Fibroblast of peridontal ligament (primary cell): Measurements from ENCODE around the gene ATE1.

Experiments used
- DNase-seq: peaks from one replicate; pipeline ENCODE4 v3.0.0-alpha.2; 2010; ENCODE audit errors: extremely low read depth

Gene ATE1

DNA sequence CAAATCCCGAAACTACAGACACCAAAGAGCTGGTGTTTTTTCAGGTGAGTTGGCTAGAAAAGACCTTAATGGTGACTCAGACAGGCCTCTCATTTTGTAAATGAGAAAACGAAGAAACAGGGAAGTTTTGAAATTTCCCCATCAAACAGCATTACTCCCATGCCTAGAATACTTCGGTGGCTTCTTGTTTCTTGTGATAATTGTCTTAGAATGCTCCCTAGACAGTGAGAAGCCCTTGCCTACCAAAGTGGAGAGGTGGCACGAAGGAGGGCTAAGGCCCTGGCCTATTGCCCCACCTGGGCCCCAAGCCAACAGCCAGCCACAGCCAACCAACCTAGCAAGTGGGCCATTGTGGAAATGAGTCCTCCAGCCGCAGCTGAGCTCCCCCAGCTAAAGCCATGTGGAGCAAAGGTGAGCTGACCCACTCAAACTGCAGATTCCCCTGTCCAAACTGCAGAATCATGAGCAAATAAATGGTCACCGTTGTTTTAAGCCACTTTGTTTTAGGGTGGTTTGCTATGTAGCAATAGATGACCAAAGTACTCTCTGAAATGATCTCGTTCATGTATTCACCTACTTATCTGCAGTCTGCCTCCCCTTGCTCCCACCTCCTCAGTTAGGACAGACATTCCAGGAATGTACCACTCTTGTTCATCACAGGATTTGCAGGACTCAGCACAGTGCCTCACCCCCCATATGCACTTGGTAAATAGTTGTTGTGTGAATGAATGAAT, 231.9 kb downstream of the ATE1 start:
- no peak for DNase-seq

GRCh38 chr10:121694966-121695643, 232.7 kb downstream of the ATE1 start:
- DNase-seq: no peak

- no peak for DNase-seq
These were observed 233.4 kb downstream of the ATE1 start for GRCh38 chr10:121694327-121694965.

DNA sequence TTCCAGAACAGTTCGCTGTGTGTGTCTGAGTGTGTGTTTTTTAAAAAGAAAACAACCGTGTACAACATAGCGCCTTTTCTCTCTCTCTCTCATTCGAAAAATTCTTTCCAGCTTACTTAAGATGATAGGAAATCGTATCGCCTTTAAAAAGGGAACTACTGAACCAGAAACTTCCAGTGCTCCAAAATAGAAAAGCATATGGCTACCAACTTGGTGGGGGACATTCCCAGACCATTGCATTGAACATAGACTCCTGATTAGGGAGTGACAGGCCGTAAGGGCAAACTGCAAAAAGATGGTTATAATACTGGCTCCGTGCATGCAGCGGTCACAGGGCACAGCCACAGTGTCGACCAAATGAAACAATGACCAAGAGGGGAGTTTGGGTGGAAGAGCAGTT, 235.2 kb downstream of the ATE1 start:
- no peak for DNase-seq

DNA sequence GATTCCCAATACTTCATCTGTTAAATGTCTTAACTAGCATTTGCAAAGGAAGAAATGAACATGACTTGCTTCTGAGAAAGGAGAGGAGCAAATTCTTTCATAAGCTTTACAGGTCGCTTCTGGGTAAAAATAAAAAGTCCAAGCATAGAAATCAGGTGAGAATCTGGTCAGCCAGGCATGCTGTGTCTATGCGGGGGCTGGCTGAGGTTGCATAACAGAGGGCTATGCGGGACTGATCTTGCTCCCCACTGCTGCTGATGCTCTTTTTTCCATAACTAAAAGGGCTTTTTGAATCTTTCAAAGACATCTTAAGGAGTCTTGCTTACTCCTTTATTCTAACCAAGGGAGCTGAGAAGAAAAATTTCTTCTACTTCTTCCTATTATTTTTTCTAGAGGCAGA, 236.9 kb downstream of the ATE1 start:
- DNase-seq: no peak
